Calu3 (cell line): Measurements from ENCODE around the gene NCOA4. TPM values are rescaled to one million over a fixed set of nuclear protein-coding genes. Genes with fewer than 3 reads are reported as not detected.
A peak's percentile ranks its signal among the peaks of the same experiment; 100 is the strongest.

Experiments
- Bru-seq: library from RNA; stranded (reverse); fragments of 400-500 nt; gene quantifications from one replicate; lab custom pipeline; 2021; lab: Mats Ljungman, UMichigan
- BruChase-seq, 2 experiments: library from RNA; stranded (reverse); fragments of 400-500 nt; gene quantifications; one replicate each; lab custom pipeline; 2021; lab: Mats Ljungman, UMichigan
- BruUV-seq: library from RNA; stranded (reverse); fragments of 400-500 nt; replicated peaks from 2 replicates; lab custom pipeline; 2021; lab: Mats Ljungman, UMichigan
- CTCF ChIA-PET: fragments of 300-600 bp; sonication (Branson Sonifier 250); formaldehyde crosslinking; loops from one replicate; lab custom pipeline; 2022; ENCODE audit warnings: antibody characterized with exemption; lab: Charles Lee
- DNase-seq: peaks from one replicate; pipeline ENCODE4 v3.0.0; 2022
- H3K27ac Mint-ChIP-seq: one replicate; pipeline ENCODE4 v1.8.0; 2022; ENCODE audit warnings: mixed read lengths; ENCODE audit not compliant: unreplicated experiment
- H3K27me3 Mint-ChIP-seq: one replicate; pipeline ENCODE4 v1.8.0; 2022; ENCODE audit warnings: mixed read lengths; ENCODE audit not compliant: unreplicated experiment
- H3K36me3 Mint-ChIP-seq: one replicate; pipeline ENCODE4 v1.8.0; 2022; ENCODE audit warnings: mild to moderate bottlenecking, moderate library complexity, mixed read lengths; ENCODE audit not compliant: insufficient read depth, unreplicated experiment
- H3K4me1 Mint-ChIP-seq: one replicate; pipeline ENCODE4 v1.8.0; 2022; ENCODE audit warnings: mild to moderate bottlenecking, low read depth, mixed read lengths; ENCODE audit not compliant: unreplicated experiment
- H3K4me3 Mint-ChIP-seq: one replicate; pipeline ENCODE4 v1.8.0; 2022; ENCODE audit warnings: mild to moderate bottlenecking, low read depth, moderate library complexity, mixed read lengths; ENCODE audit not compliant: unreplicated experiment
- H3K9me3 Mint-ChIP-seq: one replicate; pipeline ENCODE4 v1.8.0; 2022; ENCODE audit warnings: low read depth, mixed read lengths; ENCODE audit not compliant: unreplicated experiment
- CTCF ChIP-seq: fragments of 200-600 bp; IDR thresholded peaks from one replicate; pipeline ENCODE4 v1.8.0; 2022; ENCODE audit warnings: antibody characterized with exemption; ENCODE audit not compliant: unreplicated experiment
- intact Hi-C: fragments of 100-400 bp; cut with micrococcal nuclease; formaldehyde crosslinking; loops from one replicate; pipeline ENCODE4 v1.10.0; 2022; ENCODE audit not compliant: unreplicated experiment
- long read RNA-seq: library from polyadenylated mRNA; stranded (forward); transcript quantifications from one replicate; pipeline ENCODE4 v2.0.0, GENCODE V29; 2022
- total RNA-seq: library from RNA; stranded (reverse); gene quantifications from 2 replicates; pipeline ENCODE4 v1.2.3, GENCODE V29; 2022

NCOA4 gene
- total RNA-seq (77.3 and 81.9 TPM in 2 replicates), Bru-seq, nascent RNA (percentile 87 among the genes with signal in this experiment), BruChase-seq, experiment 1, labeled RNA remaining after a 6-hour chase (percentile 94 among the genes with signal in this experiment), BruChase-seq, experiment 2, labeled RNA remaining after a 2-hour chase (percentile 90 among the genes with signal in this experiment)
- long read RNA-seq, transcript NCOA4-207 (10 exons, 3,489 nt): minor isoform, 14 of 142 reads
- long read RNA-seq, transcript NCOA4-204 (10 exons, 3,549 nt): major isoform, 106 of 142 reads
- long read RNA-seq, partial matches to known transcripts: 10 of 142 reads
- long read RNA-seq, other reads (novel, unspliced or antisense): 12 of 142 reads

- Mint-ChIP-seq H3K27me3 (no peaks in the 10 kb centered on the region), H3K4me3 (peak within 1 kb of the TSS; percentile 89), H3K27ac (peak within 1 kb of the TSS; percentile 83), H3K4me1 (peaks cover 35% of the 10 kb centered on the region), H3K9me3 (no peaks in the 10 kb centered on the region), H3K36me3 (peaks cover 30% of the 10 kb centered on the region)
- BruUV-seq: no TSS peak
- intact Hi-C loops: no loop called here
- peak; percentile 95 for DNase-seq
- peak; percentile 70 for TF ChIP-seq CTCF
- CTCF ChIA-PET: interaction anchor here (0.6 kb wide), 1 partner anchor 579 kb away, joined by 4 read pairs; no protein-coding TSS in a partner anchor
Observed at GRCh38 chr10:46030091-46030937, at the start of gene NCOA4. Gene NCOA4, minus strand, starts transcription at chr10:46030623. Its CDS starts 13,943 bp downstream, at chr10:46016680.

- no peak for TF ChIP-seq CTCF
- DNase-seq: no peak
- CTCF ChIA-PET: no interaction called here
- intact Hi-C loops: no loop called here
- BruUV-seq: no TSS peak
- no peak overlapping the region for H3K4me3 Mint-ChIP-seq
- no peak overlapping the region for H3K27ac Mint-ChIP-seq
- H3K9me3 Mint-ChIP-seq: no peaks in the 10 kb centered on the region
- peaks cover 34% of the 10 kb centered on the region for H3K27me3 Mint-ChIP-seq
- H3K4me1 Mint-ChIP-seq: no peaks in the 10 kb centered on the region
- H3K36me3 Mint-ChIP-seq: no peaks in the 10 kb centered on the region
Observed at GRCh38 chr10:46079831-46080585, 49.6 kb upstream of the NCOA4 start.

GRCh38 chr10:46077731-46078413, 47.4 kb upstream of the NCOA4 start:
- intact Hi-C loops: no loop called here

More at GRCh38 chr10:46077731-46078413, 47.4 kb upstream of the NCOA4 start:
- CTCF ChIA-PET: no interaction called here
- no peak for TF ChIP-seq CTCF
- no peaks in the 10 kb centered on the region for H3K36me3 Mint-ChIP-seq
- no peaks in the 10 kb centered on the region for H3K9me3 Mint-ChIP-seq
- DNase-seq: no peak
- no peak overlapping the region for H3K4me3 Mint-ChIP-seq
- BruUV-seq: no TSS peak
- peaks cover 34% of the 10 kb centered on the region for H3K27me3 Mint-ChIP-seq
- no peak overlapping the region for H3K27ac Mint-ChIP-seq
- no peaks in the 10 kb centered on the region for H3K4me1 Mint-ChIP-seq
